Activated B cell treated with CpG ODN at 0.5 μM for 24 hours (primary cell): ENCODE results near the gene ISOC2. TPM values are rescaled to one million over a fixed set of nuclear protein-coding genes. Genes with fewer than 3 reads are reported as not detected.

ENCODE experiments used
- ATAC-seq: fragments of 200-7000 bp; cut with Tn5 transposase; one replicate; pipeline ENCODE4 v1.10.0; 2021; ENCODE audit warnings: low read depth, mild to moderate bottlenecking, moderate library complexity
- CTCF ChIA-PET: fragments of 350-600 bp; sonication (Branson Sonifier 250); formaldehyde crosslinking; loops from one replicate; lab custom pipeline; 2021; ENCODE audit warnings: antibody characterized with exemption; lab: Charles Lee
- POLR2A ChIA-PET: fragments of 350-600 bp; sonication (Branson Sonifier 250); formaldehyde crosslinking; loops from one replicate; lab custom pipeline; 2021; ENCODE audit warnings: antibody characterized with exemption; lab: Charles Lee
- DNase-seq: peaks from one replicate; pipeline ENCODE4 v3.0.0; 2022
- H3K27ac Mint-ChIP-seq: one replicate; pipeline ENCODE4 v1.8.0; 2020; ENCODE audit warnings: mixed read lengths
- H3K27me3 Mint-ChIP-seq: one replicate; pipeline ENCODE4 v1.8.0; 2021; ENCODE audit warnings: mixed read lengths
- H3K36me3 Mint-ChIP-seq: one replicate; pipeline ENCODE4 v1.8.0; 2021; ENCODE audit warnings: low read depth, mixed read lengths
- H3K4me1 Mint-ChIP-seq: one replicate; pipeline ENCODE4 v1.8.0; 2021; ENCODE audit warnings: mixed read lengths
- H3K4me3 Mint-ChIP-seq: one replicate; pipeline ENCODE4 v1.8.0; 2020; ENCODE audit warnings: mild to moderate bottlenecking, mixed read lengths
- H3K9me3 Mint-ChIP-seq: one replicate; pipeline ENCODE4 v1.8.0; 2020; ENCODE audit warnings: mixed read lengths
- CTCF ChIP-seq: fragments of 200-600 bp; IDR thresholded peaks from one replicate; pipeline ENCODE4 v1.8.0; 2022; ENCODE audit warnings: antibody characterized with exemption, mild to moderate bottlenecking
- intact Hi-C: fragments of 100-400 bp; cut with micrococcal nuclease; formaldehyde crosslinking; loops from one replicate; pipeline ENCODE4 v1.15.1; 2024
- total RNA-seq: library from RNA; stranded (reverse); gene quantifications from 2 replicates; pipeline ENCODE4 v1.2.3, GENCODE V29; 2022

The ISOC2 gene
- total RNA-seq, 1 donor from 2014 or later, result 29.0 TPM

GRCh38 chr19:55471266-55471665 lies 9.8 kb upstream of the ISOC2 start:
- H3K36me3 Mint-ChIP-seq, result peaks cover 2% of the 10 kb centered on the region
- no peaks in the 10 kb centered on the region for H3K9me3 Mint-ChIP-seq
- H3K27ac Mint-ChIP-seq, result no peak overlapping the region
- intact Hi-C loops, result no loop called here
- ChIA-PET CTCF (interaction anchor here (1.2 kb wide), 1 partner anchor 32 kb away, joined by 4 read pairs; no protein-coding TSS in a partner anchor), POLR2A (interaction anchor here (0.7 kb wide), 1 partner anchor 12 kb away, joined by 3 read pairs; no protein-coding TSS in a partner anchor)
- no peaks in the 10 kb centered on the region for H3K27me3 Mint-ChIP-seq
- peaks cover 10% of the 10 kb centered on the region for H3K4me1 Mint-ChIP-seq
- DNase-seq (no peak), ATAC-seq (no peak)
- TF ChIP-seq CTCF, result no peak
- H3K4me3 Mint-ChIP-seq, result no peak overlapping the region

- intact Hi-C loops, result loop anchor here (1.0 kb wide), 2 partner anchors 36 to 163 kb away; no protein-coding TSS in a partner anchor
- Mint-ChIP-seq H3K4me1 (peaks cover 3% of the 10 kb centered on the region), H3K9me3 (no peaks in the 10 kb centered on the region), H3K27ac (no peak overlapping the region), H3K36me3 (no peaks in the 10 kb centered on the region), H3K4me3 (no peak overlapping the region), H3K27me3 (no peaks in the 10 kb centered on the region)
- no peak for DNase-seq
- ATAC-seq, result no peak
- ChIA-PET POLR2A (interaction anchor here (0.7 to 2.3 kb wide), 5 partner anchors 22 to 214 kb away, joined by 3 to 11 read pairs (median 4); partner anchors contain the start of gene UBE2S), CTCF (interaction anchor here (0.7 to 3.8 kb wide), 15 partner anchors 8 to 327 kb away, joined by 3 to 50 read pairs (median 6); partner anchors contain the start of genes TMEM238 and ZNF628)
- TF ChIP-seq CTCF, result no peak
These were observed 6.6 kb upstream of the ISOC2 start for GRCh38 chr19:55468054-55468393.

GRCh38 chr19:55467236-55468053 lies 6.0 kb upstream of the ISOC2 start:
- peak; percentile 96 for TF ChIP-seq CTCF
- Mint-ChIP-seq H3K4me3 (no peak overlapping the region), H3K36me3 (no peaks in the 10 kb centered on the region), H3K27ac (no peak overlapping the region), H3K4me1 (peaks cover 3% of the 10 kb centered on the region), H3K9me3 (no peaks in the 10 kb centered on the region), H3K27me3 (no peaks in the 10 kb centered on the region)
- ChIA-PET POLR2A (interaction anchor here (0.7 to 2.3 kb wide), 6 partner anchors 9 to 164 kb away, joined by 3 to 11 read pairs (median 4); partner anchors contain the start of genes UBE2S and ZNF628), CTCF (interaction anchor here (0.7 to 3.8 kb wide), 19 partner anchors 9 to 349 kb away, joined by 3 to 50 read pairs (median 3); partner anchors contain the start of genes TMEM238, ZNF628 and ZNF865)
- intact Hi-C loops, result loop anchor here (1.0 kb wide), 3 partner anchors 9 to 164 kb away; partner anchors contain the start of gene ZNF628
- ATAC-seq (peak; percentile 99), DNase-seq (peak; percentile 73)

- DNase-seq, result no peak
- Mint-ChIP-seq H3K36me3 (peaks cover 2% of the 10 kb centered on the region), H3K9me3 (no peaks in the 10 kb centered on the region), H3K4me3 (no peak overlapping the region), H3K27ac (no peak overlapping the region), H3K4me1 (peaks cover 13% of the 10 kb centered on the region), H3K27me3 (no peaks in the 10 kb centered on the region)
- no peak for ATAC-seq
- intact Hi-C loops, result no loop called here
- TF ChIP-seq CTCF, result no peak
- CTCF ChIA-PET, result interaction anchor here (1.5 to 3.8 kb wide), 5 partner anchors 10 to 348 kb away, joined by 3 to 50 read pairs (median 20); partner anchors contain the start of gene ZNF628
- POLR2A ChIA-PET, result interaction anchor here (1.1 to 2.3 kb wide), 2 partner anchors 10 to 38 kb away, joined by 5 to 11 read pairs; partner anchors contain the start of gene ZNF628
These were observed 4.8 kb upstream of the ISOC2 start for GRCh38 chr19:55466241-55466614.
